Motor neuron (in vitro differentiated cells): ENCODE measurements around the gene SLC35G2. TPM values are rescaled to one million over a fixed set of nuclear protein-coding genes. Genes with fewer than 3 reads are reported as not detected.
A peak's percentile ranks its signal among the peaks of the same experiment; 100 is the strongest.

Source experiments
- ATAC-seq, 8 experiments: fragments of 200-7000 bp; cut with Tn5 transposase; replicated peaks in 6 of 8; 2 replicates each; pipeline ENCODE4 v1.8.0; 2021; ENCODE audit warnings: mild to moderate bottlenecking in 8 of 8, moderate library complexity in 8 of 8
- H3K27ac ChIP-seq, 2 donors: fragments of 250-450 bp; sonication (Bioruptor Pico); 2 replicates each; pipeline ENCODE4 v1.9.0; 2021; ENCODE audit warnings: antibody characterized with exemption in 2 of 2, mild to moderate bottlenecking in 2 of 2, moderate library complexity in 1 of 2
- H3K4me1 ChIP-seq, 2 donors: fragments of 250-450 bp; sonication (Bioruptor Pico); replicated peaks in 1 of 2; 2 replicates each; pipeline ENCODE4 v1.6.1; 2021; ENCODE audit warnings: antibody characterized with exemption in 2 of 2, mild to moderate bottlenecking in 2 of 2, moderate library complexity in 1 of 2
- H3K4me3 ChIP-seq, 5 donors: fragments of 250-450 bp; sonication (Bioruptor Pico); 2 replicates each; pipeline ENCODE4 v1.9.0; 2021; ENCODE audit warnings: antibody characterized with exemption in 5 of 5, mild to moderate bottlenecking in 5 of 5, moderate library complexity in 4 of 5
- WGBS, 10 experiments: fragments of 450-650 bp; shearing (Covaris generic); methylation state at CpG; one replicate each; pipeline ENCODE4 v1.0.0; 2022; 5-methylcytosine and 5-hydroxymethylcytosine counted together
- in situ Hi-C, 9 experiments: fragments of 400-800 bp; cut with MboI; loops; one replicate each; pipeline ENCODE4 v1.15.0; 2021; ENCODE audit warnings: low sequenced_read_pairs in 9 of 9, low pct_unique_long_range_greater_than_20kb in 2 of 9; ENCODE audit not compliant: unreplicated experiment in 9 of 9
- total RNA-seq, 8 experiments: library from RNA; unstranded; fragments of 300-600 nt; gene quantifications; 2 replicates each; pipeline versions ENCODE4 v1.2.3 to v1.2.4, GENCODE V29; 2022

Gene SLC35G2
- total RNA-seq, 8 experiments from 2014 or later, result 4.2 to 17.0 (median 11.9) TPM

DNA sequence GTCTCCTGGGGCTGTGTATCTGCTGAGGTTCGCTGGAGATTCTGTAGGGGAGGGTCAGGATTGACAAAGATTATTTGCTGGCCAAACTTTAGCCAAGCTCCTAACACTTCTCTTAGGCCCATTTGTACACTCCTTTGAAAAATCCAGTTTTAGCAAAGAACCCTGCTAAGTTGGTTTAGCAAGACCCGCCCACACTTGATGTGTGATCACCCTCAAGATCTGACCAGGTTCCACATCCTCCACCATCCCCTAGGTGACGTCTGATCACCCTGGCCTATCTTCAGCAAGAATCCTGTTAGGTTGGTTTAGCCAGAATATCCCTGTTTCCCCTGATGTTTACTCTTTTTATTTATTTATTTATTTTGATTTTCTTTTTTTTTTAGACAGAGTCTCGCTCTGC is 14.8 kb upstream of the SLC35G2 start:
- H3K27ac ChIP-seq, result no peak overlapping the region
- peaks cover 8 to 9% of the 10 kb centered on the region in 2 donors for H3K4me1 ChIP-seq
- 83 to 100% (median 95%) methylated on average over 1 to 4 of the region's 4 CpGs; no CpG with 5 or more reads in 3 of the 10 experiments for WGBS, 10 experiments
- in situ Hi-C loops, result no loop called here
- no peak overlapping the region for H3K4me3 ChIP-seq
- no peak for ATAC-seq

DNA sequence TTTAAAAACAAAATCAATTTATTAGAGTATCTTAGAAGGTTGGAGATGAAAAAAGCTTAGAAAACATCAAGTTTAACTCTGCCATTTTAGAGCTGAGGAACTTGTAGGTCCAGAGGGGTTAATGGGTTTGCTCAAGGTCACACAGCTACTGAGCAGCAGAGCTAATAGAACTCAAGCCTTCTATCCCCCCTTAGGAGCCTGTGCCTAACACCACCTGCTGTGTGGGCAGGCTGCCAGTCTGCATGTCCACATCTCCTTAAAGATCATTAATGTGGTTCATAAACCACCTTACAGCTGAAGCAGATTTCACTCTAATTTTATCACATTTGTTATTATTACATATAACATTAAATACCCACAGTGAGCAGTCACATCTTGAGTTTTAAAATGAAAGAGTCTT is 14.1 kb upstream of the SLC35G2 start:
- no peak for ATAC-seq
- Histone ChIP-seq H3K27ac (no peak overlapping the region), H3K4me3 (no peak overlapping the region), H3K4me1 (peaks cover 8 to 9% of the 10 kb centered on the region in 2 donors)
- in situ Hi-C loops, result no loop called here

GRCh38 chr3:136805795-136806194 is 13.1 kb upstream of the SLC35G2 start:
- no peak overlapping the region for H3K27ac ChIP-seq
- in situ Hi-C loops, result no loop called here
- H3K4me3 ChIP-seq, result no peak overlapping the region
- WGBS, 10 experiments, result 0 to 100% (median 69%) methylated on average over 1 to 3 of the region's 3 CpGs
- no peak for ATAC-seq
- peaks cover 8 to 9% of the 10 kb centered on the region in 2 donors for H3K4me1 ChIP-seq

- ATAC-seq, result peak in 1 of 8 experiments; percentile 32
- H3K27ac ChIP-seq, result no peak overlapping the region
- H3K4me1 ChIP-seq, result no peaks in the 10 kb centered on the region
- in situ Hi-C loops, result no loop called here
- no peak overlapping the region for H3K4me3 ChIP-seq
- 42 to 100% (median 82%) methylated on average over 1 to 3 of the region's 3 CpGs; no CpG with 5 or more reads in 1 of the 10 experiments for WGBS, 10 experiments
Measured at GRCh38 chr3:136811701-136812100, 7.2 kb upstream of the SLC35G2 start.

GRCh38 chr3:136817448-136817847 is 1.5 kb upstream of the SLC35G2 start:
- Histone ChIP-seq H3K27ac (no peak overlapping the region), H3K4me3 (no peak overlapping the region), H3K4me1 (peaks cover 0 to 21% of the 10 kb centered on the region in 2 donors)
- ATAC-seq, result no peak
- 0 to 100% (median 68%) methylated on average over 1 of the region's 1 CpG; no CpG with 5 or more reads in 2 of the 10 experiments for WGBS, 10 experiments
- in situ Hi-C loops, result no loop called here

DNA sequence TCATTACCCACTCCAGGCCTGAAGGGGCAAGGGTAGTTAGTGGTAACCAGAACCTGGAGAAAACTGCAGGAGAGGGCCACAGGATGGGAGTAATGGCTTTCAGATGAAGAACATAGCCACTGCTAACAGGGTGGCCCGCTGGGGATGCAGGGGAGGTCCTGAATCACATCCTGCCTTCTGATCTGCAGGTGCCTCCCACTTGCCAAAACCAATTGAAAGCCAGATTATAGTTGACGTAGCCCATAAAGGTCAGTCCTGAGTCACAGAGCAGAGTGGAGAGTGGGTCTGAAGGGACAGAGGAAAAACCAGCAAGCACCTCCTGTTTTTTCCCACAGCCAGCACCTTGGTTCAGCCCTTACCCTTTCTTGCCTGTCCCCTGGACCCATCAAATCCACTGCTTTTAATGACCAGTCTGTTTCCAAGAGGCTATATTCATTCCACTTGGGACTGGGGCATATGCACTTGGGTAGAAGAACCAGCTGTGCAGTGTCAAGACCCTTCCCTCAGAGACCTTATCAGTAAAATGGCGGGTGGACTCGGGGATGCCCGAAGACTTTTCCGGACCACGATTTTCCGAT is 646 bp upstream of the SLC35G2 start:
- Histone ChIP-seq H3K4me1 (peaks cover 0 to 21% of the 10 kb centered on the region in 2 donors), H3K27ac (peak overlapping the region in 1 of 2 donors; percentile 68), H3K4me3 (peak overlapping the region; percentile 49 to 66 (median 63))
- ATAC-seq, result peak; percentile 18 to 59 (median 26)
- in situ Hi-C loops, result no loop called here
- WGBS, 10 experiments, result 20 to 100% (median 52%) methylated on average over 1 to 6 of the region's 8 CpGs; no CpG with 5 or more reads in 4 of the 10 experiments

- Histone ChIP-seq H3K4me3 (peak overlapping the region; percentile 49 to 66 (median 63)), H3K27ac (peak overlapping the region; percentile 47 to 68), H3K4me1 (peaks cover 0 to 21% of the 10 kb centered on the region in 2 donors)
- WGBS, 10 experiments, result 0 to 13% (median 0%) methylated on average over 1 to 15 of the region's 21 CpGs; no CpG with 5 or more reads in 7 of the 10 experiments
- peak; percentile 58 to 74 (median 62) for ATAC-seq
- in situ Hi-C loops, result no loop called here
Measured at GRCh38 chr3:136819392-136819730, 435 bp downstream of the SLC35G2 start.

DNA sequence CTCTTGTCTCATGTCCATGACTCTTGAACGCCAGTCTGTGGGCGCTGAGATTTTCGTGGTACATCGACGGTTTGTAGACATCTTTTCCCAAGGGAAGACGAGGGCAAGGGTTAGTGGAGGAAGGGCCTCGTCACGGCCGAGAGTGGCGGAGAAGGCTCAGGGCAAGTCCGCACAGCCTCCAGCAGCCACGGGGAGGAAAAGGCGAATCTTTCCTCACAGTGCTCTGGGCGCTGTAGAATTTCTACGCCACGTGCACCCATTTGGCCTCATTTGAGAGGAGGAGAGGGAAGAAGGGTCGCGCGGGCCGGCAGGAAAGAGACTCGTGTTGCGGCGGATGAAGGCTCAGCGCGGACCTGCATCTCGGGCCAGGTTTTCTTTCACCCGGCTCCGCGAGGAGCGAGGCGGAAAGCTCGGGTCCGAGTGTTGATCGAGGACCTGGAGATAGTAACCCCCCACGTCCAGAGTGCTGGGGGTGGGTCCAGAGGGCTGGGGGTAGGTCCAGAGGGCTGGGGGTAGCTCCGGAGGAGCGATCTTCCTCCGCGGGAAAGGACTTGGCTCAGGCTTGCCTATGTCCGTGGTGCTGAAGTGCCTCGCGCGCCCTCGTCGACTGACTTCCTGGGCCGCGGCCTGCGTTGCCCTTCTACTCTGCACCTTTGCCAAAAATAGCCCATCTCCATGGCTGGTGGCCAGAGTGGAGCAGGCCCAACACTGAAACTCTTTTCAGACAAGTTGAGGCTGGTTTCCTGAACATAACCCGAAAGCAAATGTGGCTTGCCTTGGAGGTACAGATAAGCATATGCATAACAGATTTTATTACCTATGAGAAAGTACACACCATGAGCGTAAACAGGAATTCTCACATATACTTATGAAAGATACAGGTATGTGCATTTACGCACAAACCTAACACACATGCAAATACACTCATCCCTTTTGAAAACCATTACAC is 1.1 kb downstream of the SLC35G2 start:
- in situ Hi-C loops, result no loop called here
- ATAC-seq, result peak; percentile 29 to 65 (median 44)
- Histone ChIP-seq H3K4me1 (peaks cover 0 to 21% of the 10 kb centered on the region in 2 donors), H3K27ac (peak overlapping the region; percentile 47 to 68), H3K4me3 (peak overlapping the region; percentile 49 to 66 (median 63))
- 0 to 33% (median 13%) methylated on average over 1 to 30 of the region's 51 CpGs; no CpG with 5 or more reads in 3 of the 10 experiments for WGBS, 10 experiments

DNA sequence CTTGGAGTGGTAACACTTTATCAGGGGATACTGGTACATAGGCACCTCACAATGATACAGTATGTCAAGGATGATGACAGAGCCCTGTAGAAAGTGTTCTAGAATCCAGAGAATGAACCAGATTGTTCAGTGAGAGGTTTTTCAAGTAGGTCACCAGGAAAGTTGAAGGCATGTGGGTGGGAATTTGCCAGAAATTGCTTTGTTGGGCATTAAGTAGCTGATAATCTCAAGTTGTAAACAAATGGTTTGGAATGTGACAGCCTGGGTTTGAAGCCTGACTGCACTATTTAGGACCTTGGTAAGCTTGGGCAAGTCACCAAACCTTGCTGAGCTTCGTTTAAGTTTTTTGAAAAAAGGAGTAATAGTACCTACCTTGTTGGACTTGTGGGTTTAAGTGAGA is 12.5 kb downstream of the SLC35G2 start:
- no peak overlapping the region for H3K27ac ChIP-seq
- H3K4me3 ChIP-seq, result no peak overlapping the region
- peaks cover 7 to 9% of the 10 kb centered on the region in 2 donors for H3K4me1 ChIP-seq
- no peak for ATAC-seq
- in situ Hi-C loops, result no loop called here
- 13 to 100% (median 81%) methylated on average over 1 of the region's 1 CpG; no CpG with 5 or more reads in 2 of the 10 experiments for WGBS, 10 experiments

GRCh38 chr3:136835089-136835812 is 16.3 kb downstream of the SLC35G2 start:
- in situ Hi-C loops, result no loop called here
- Histone ChIP-seq H3K27ac (no peak overlapping the region), H3K4me3 (no peak overlapping the region), H3K4me1 (peaks cover 21 to 30% of the 10 kb centered on the region in 2 donors)
- no peak for ATAC-seq
- 0 to 100% (median 89%) methylated on average over 1 of the region's 1 CpG; no CpG with 5 or more reads in 3 of the 10 experiments for WGBS, 10 experiments

DNA sequence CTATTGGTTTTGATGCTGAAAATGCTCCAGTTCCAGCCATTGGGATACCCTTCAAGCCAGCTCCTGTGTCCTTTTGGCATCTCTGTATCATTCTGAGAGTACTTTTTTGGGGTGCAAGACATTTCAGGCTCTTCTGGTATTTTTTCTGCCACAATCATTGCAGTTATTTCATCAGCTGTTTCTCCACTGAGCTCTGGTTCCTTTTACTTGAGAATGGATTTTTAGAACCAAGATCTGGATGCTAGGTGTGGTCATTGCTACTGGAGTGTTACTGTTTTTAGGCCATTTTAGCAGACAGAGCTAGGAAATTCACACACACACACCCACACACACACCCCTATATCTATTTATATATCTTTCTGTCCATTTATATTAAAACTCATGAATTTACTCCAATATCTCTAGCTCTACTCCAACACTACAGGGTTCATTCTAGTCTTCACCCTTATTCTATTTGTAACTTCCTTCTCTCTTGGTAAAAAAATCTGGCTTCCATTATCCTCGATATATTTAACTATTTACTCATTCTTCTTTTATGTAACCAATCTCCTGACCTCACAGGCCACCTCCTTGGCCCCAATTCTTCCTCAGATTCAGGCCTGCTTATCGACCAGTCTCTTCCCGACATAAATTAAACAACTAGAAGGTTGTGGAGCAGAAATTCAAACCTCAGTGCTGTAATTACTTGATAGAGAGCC is 17.0 kb downstream of the SLC35G2 start:
- in situ Hi-C loops, result no loop called here
- peak in 1 of 8 experiments; percentile 9 for ATAC-seq
- H3K27ac ChIP-seq, result no peak overlapping the region

DNA sequence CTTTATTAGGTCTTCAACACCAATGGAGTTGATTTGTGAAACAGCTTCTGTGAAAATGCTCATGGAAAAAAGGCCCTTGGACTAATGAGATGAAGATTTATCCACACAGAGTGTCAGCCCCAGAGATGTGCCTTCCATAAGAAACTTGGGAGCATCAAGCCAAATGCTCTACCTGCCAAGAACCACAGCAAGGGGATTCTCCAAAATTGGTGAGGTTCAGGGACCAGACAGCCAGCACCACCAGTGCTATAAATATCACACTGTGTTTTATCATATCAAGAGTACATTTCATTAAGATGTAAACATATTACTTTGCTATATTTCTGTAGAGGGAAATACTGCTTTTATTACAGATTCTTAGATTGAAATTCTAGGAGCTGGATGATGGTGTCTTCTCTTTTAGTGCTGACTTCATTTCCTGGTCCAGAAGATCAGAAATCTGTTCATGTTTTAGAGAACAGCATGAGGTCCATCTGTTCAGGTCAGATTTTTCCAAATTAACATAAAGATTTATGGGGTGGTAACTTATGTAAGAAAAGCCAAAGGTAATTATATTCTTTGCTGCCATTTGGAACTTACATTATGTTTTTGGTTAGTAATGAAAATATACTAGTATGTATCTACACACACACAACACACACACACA is 17.7 kb downstream of the SLC35G2 start:
- no peak overlapping the region for H3K4me3 ChIP-seq
- ATAC-seq, result peak in 2 of 8 experiments; percentile 20 to 27
- H3K27ac ChIP-seq, result no peak overlapping the region
- in situ Hi-C loops, result no loop called here
- peaks cover 21 to 30% of the 10 kb centered on the region in 2 donors for H3K4me1 ChIP-seq

More for the DNA sequence above, 17.0 kb downstream of the SLC35G2 start:
- Histone ChIP-seq H3K4me1 (peaks cover 21 to 30% of the 10 kb centered on the region in 2 donors), H3K4me3 (no peak overlapping the region)
- 11 to 100% (median 72%) methylated on average over 1 to 2 of the region's 3 CpGs for WGBS, 10 experiments
